HepG2 (cell line): ENCODE data around the gene RNLS. TPM values are rescaled to one million over a fixed set of nuclear protein-coding genes. Genes with fewer than 3 reads are reported as not detected.

ENCODE experiments used
- ATAC-seq: fragments of 200-7000 bp; cut with Tn5 transposase; 3 replicates; pipeline ENCODE4 v1.9.1; 2020; ENCODE audit warnings: mild to moderate bottlenecking, moderate library complexity
- BruUV-seq: library from RNA; stranded (reverse); fragments of 400-500 nt; replicated peaks from 2 replicates; lab custom pipeline; 2021; lab: Mats Ljungman, UMichigan
- CTCF ChIA-PET: fragments of 300-600 bp; formaldehyde crosslinking; extraction: SDS; loops from one replicate; lab custom pipeline; 2021; ENCODE audit warnings: low total read pairs, inconsistent platforms, low intra/inter-chr PET ratio; lab: Yijun Ruan, JAX
- POLR2A ChIA-PET: fragments of 350-600 bp; sonication (Branson Sonifier 250); formaldehyde crosslinking; loops from one replicate; lab custom pipeline; 2020; ENCODE audit warnings: antibody characterized with exemption, inconsistent platforms; lab: Yijun Ruan, JAX
- DNase-seq: peaks from one replicate; pipeline ENCODE4 v3.0.0-alpha.2; 2015; ENCODE audit warnings: low spot score
- FAIRE-seq: peaks from 3 replicates; lab custom pipeline; 2011; peaks lifted over from hg19 to GRCh38; lab: Jason Lieb, UNC
- H2AFZ ChIP-seq: one replicate; pipeline ENCODE4 v1.6.1; 2011; ENCODE audit warnings: low read length, inconsistent platforms
- H3K27ac ChIP-seq: fragments of 300-600 bp; 3 replicates; pipeline ENCODE4 v1.8.0; 2011; ENCODE audit warnings: mixed run types, mild to moderate bottlenecking, mixed read lengths, low read length, inconsistent platforms; ENCODE audit not compliant: insufficient read depth; ENCODE audit errors: extremely low read length
- H3K27me3 ChIP-seq, 2 experiments: fragments of 200-600 bp in 1 of 2; 2 replicates in 1 of 2; 3 replicates in 1 of 2; pipeline versions ENCODE4 v1.6.0 to v1.8.0; 2011; ENCODE audit warnings: low read length in 2 of 2, mild to moderate bottlenecking in 2 of 2, moderate library complexity in 2 of 2, inconsistent platforms in 1 of 2; ENCODE audit not compliant: insufficient read depth in 2 of 2, control insufficient read depth in 1 of 2
- H3K36me3 ChIP-seq, 2 experiments: fragments of 200-600 bp in 1 of 2; replicated peaks in 1 of 2; 2 replicates in 1 of 2; 3 replicates in 1 of 2; pipeline versions ENCODE4 v1.5.1 to v1.8.0; 2011; ENCODE audit warnings: low read length in 2 of 2, inconsistent platforms in 1 of 2; ENCODE audit not compliant: insufficient read depth in 2 of 2, control insufficient read depth in 1 of 2
- H3K4me1 ChIP-seq: 2 replicates; pipeline ENCODE4 v1.5.1; 2012; ENCODE audit warnings: low read length, inconsistent platforms; ENCODE audit not compliant: insufficient read depth
- H3K4me2 ChIP-seq: 2 replicates; pipeline ENCODE4 v1.6.0; 2011; ENCODE audit warnings: low read depth, low read length, inconsistent platforms
- H3K4me3 ChIP-seq, 3 experiments: fragments of 200-600 bp in 1 of 3; sonication (generic), shearing (Covaris generic) in 1 of 3; replicated peaks in 1 of 3; 2 replicates each; pipeline ENCODE4 v1.5.1; 2011 to 2016; ENCODE audit warnings: low read length in 3 of 3, inconsistent platforms in 2 of 3, low read depth in 2 of 3, mild to moderate bottlenecking in 2 of 3, control low read depth in 1 of 3, mixed read lengths in 1 of 3; ENCODE audit not compliant: insufficient read depth in 1 of 3
- H3K79me2 ChIP-seq: one replicate; pipeline ENCODE4 v1.6.1; 2011; ENCODE audit warnings: low read length, inconsistent platforms; ENCODE audit not compliant: insufficient read depth
- H3K9ac ChIP-seq: 2 replicates; pipeline ENCODE4 v1.6.0; 2011; ENCODE audit warnings: mild to moderate bottlenecking, low read depth, low read length, inconsistent platforms; ENCODE audit not compliant: insufficient read depth
- H3K9me3 ChIP-seq: 2 replicates; pipeline ENCODE4 v1.5.1; 2012; ENCODE audit warnings: mild to moderate bottlenecking, low read length
- H4K20me1 ChIP-seq: 2 replicates; pipeline ENCODE4 v1.6.0; 2011; ENCODE audit warnings: inconsistent platforms, mild to moderate bottlenecking, low read length, moderate library complexity; ENCODE audit not compliant: insufficient read depth
- CENPBD1 ChIP-seq: sonication (generic); formaldehyde crosslinking; IDR thresholded peaks from 2 replicates; pipeline ENCODE4 v1.8.0; 2022; ENCODE audit warnings: missing genetic modification reagents, low read depth, mild to moderate bottlenecking, borderline replicate concordance
- IKZF4 ChIP-seq: sonication (generic); formaldehyde crosslinking; IDR thresholded peaks from 2 replicates; pipeline ENCODE4 v1.5.1; 2020; ENCODE audit warnings: borderline replicate concordance, mild to moderate bottlenecking, low read depth, missing genetic modification reagents; ENCODE audit errors: not compliant biosample characterization
- MAFF ChIP-seq: IDR thresholded peaks from 2 replicates; pipeline ENCODE4 v1.6.1; 2011; ENCODE audit warnings: low read depth, low read length, improper control_type of control experiment
- MAFK ChIP-seq, 2 experiments: IDR thresholded peaks in 1 of 2; conservative IDR thresholded peaks in 1 of 2; 2 replicates each; pipeline ENCODE4 v1.6.1; 2011; ENCODE audit warnings: improper control_type of control experiment in 2 of 2, low read length in 2 of 2
- SOX5 ChIP-seq: IDR thresholded peaks from 2 replicates; pipeline ENCODE4 v1.6.1; 2016; ENCODE audit warnings: borderline replicate concordance
- ZNF12 ChIP-seq: sonication (generic); formaldehyde crosslinking; IDR thresholded peaks from 2 replicates; pipeline ENCODE4 v1.5.0; 2020; ENCODE audit warnings: missing genetic modification reagents
- WGBS: methylation state at CpG from one replicate; pipeline ENCODE4 v1.1.6; 2017; ENCODE audit warnings: low lambda C conversion rate; 5-methylcytosine and 5-hydroxymethylcytosine counted together
- in situ Hi-C: cut with HindIII; loops from 2 replicates; pipeline ENCODE4 v1.10.0; 2017; ENCODE audit warnings: low pct_unique_long_range_greater_than_20kb; ENCODE audit not compliant: extremely low pct_ligation_motif_present
- intact Hi-C: fragments of 100-400 bp; cut with micrococcal nuclease; formaldehyde crosslinking; loops from one replicate; pipeline ENCODE4 v1.10.0; 2022; ENCODE audit not compliant: unreplicated experiment
- polyA plus RNA-seq, 8 experiments: library from polyadenylated mRNA; depleted of rRNA in 3 of 8; stranded (reverse) in 7 of 8; unstranded in 1 of 8; fragments of >200 nt; fragmentation: Illumina TruSeq in 4 of 8; extraction: Trizol in 4 of 8; gene quantifications; 2 replicates each; pipeline versions ENCODE4 v1.2.1 to v1.2.3, GENCODE V29; 2011 to 2016; ENCODE audit warnings: low read depth in 4 of 8, missing spikeins in 1 of 8, mixed read lengths in 1 of 8; ENCODE audit not compliant: insufficient read depth in 1 of 8
- total RNA-seq, 5 experiments: library from RNA; depleted of rRNA; stranded (reverse); fragments of >200 nt; fragmentation: Illumina TruSeq; extraction: Trizol; gene quantifications; 2 replicates each; pipeline ENCODE4 v1.2.3, GENCODE V29; 2016; ENCODE audit warnings: low read depth in 1 of 5

The RNLS gene
- total and polyA plus RNA-seq, 2 of the 13 experiments (the other 11 are each of a cell fraction or from before 2014, with no cell fraction given), result not detected

- ATAC-seq (no peak), FAIRE-seq (no peak), DNase-seq (no peak)
- no peaks in the 10 kb centered on the region for H4K20me1 ChIP-seq
- in situ Hi-C loops (no loop called here), intact Hi-C loops (no loop called here)
- no peaks in the 10 kb centered on the region for H3K27me3 ChIP-seq
- H3K9me3 ChIP-seq, result no peaks in the 10 kb centered on the region
- H2AFZ ChIP-seq, result no peak overlapping the region
- H3K9ac ChIP-seq, result no peak overlapping the region
- H3K27ac ChIP-seq, result no peak overlapping the region
- no peaks in the 10 kb centered on the region for H3K4me1 ChIP-seq
- TF ChIP-seq MAFF, result peak; percentile 80
- no peak for TF ChIP-seq IKZF4 (CRISPR knock-in tag)
- TF ChIP-seq MAFK (conservative IDR thresholded peaks at IDR 0.05 in 1 of 2, IDR thresholded peaks at IDR 0.05 in 1 of 2; ENCODE audit: low read length in 2 of 2), result peak; percentile 79 to 81
- no TSS peak for BruUV-seq
- ChIA-PET CTCF (no interaction called here), POLR2A (no interaction called here)
- 23% methylated on average over 5 of the region's 5 CpGs for WGBS
- H3K4me2 ChIP-seq, result no peak overlapping the region
- H3K4me3 ChIP-seq, result no peak overlapping the region
- no peaks in the 10 kb centered on the region for H3K79me2 ChIP-seq
- no peaks in the 10 kb centered on the region for H3K36me3 ChIP-seq
Observed at GRCh38 chr10:88262591-88263234, 320.4 kb downstream of the RNLS start.

- intact Hi-C loops, result no loop called here
Observed at GRCh38 chr10:88261152-88261551, 322.0 kb downstream of the RNLS start.

More at GRCh38 chr10:88261152-88261551, 322.0 kb downstream of the RNLS start:
- no peak overlapping the region for H3K4me3 ChIP-seq
- no peaks in the 10 kb centered on the region; a peak in 1 of 5 replicates for H3K27me3 ChIP-seq
- in situ Hi-C loops, result no loop called here
- ATAC-seq, result no peak
- H3K4me2 ChIP-seq, result no peak overlapping the region
- TF ChIP-seq CENPBD1 (CRISPR knock-in tag), result no peak
- TF ChIP-seq SOX5 (CRISPR knock-in tag), result no peak
- peak; percentile 90 for TF ChIP-seq ZNF12 (CRISPR knock-in tag)
- POLR2A ChIA-PET, result no interaction called here
- H3K79me2 ChIP-seq, result no peaks in the 10 kb centered on the region
- H3K27ac ChIP-seq, result no peak overlapping the region
- no peaks in the 10 kb centered on the region for H3K9me3 ChIP-seq
- no TSS peak for BruUV-seq
- H4K20me1 ChIP-seq, result no peaks in the 10 kb centered on the region
- H2AFZ ChIP-seq, result no peak overlapping the region
- FAIRE-seq, result no peak
- H3K36me3 ChIP-seq, result no peaks in the 10 kb centered on the region
- no peak overlapping the region for H3K9ac ChIP-seq
- no peak for DNase-seq
- CTCF ChIA-PET, result no interaction called here
- H3K4me1 ChIP-seq, result no peaks in the 10 kb centered on the region
